RPMI7951 (cell line): ENCODE measurements around the gene COPA. TPM values are rescaled to one million over a fixed set of nuclear protein-coding genes. Genes with fewer than 3 reads are reported as not detected.

Experiments
- DNase-seq: peaks from one replicate; pipeline ENCODE4 v3.0.0-alpha.2; 2012; ENCODE audit warnings: low read depth
- total RNA-seq: library from RNA; depleted of rRNA; stranded (reverse); fragments of >200 nt; shearing (Covaris generic); gene quantifications from 2 replicates; pipeline ENCODE4 v1.2.3, GENCODE V29; 2014

COPA gene
- total RNA-seq, 1 experiment from 2014 or later, result 140 TPM

- DNase-seq, result no peak
Measured at GRCh38 chr1:160363010-160363409, 20.0 kb upstream of the COPA start.

DNA sequence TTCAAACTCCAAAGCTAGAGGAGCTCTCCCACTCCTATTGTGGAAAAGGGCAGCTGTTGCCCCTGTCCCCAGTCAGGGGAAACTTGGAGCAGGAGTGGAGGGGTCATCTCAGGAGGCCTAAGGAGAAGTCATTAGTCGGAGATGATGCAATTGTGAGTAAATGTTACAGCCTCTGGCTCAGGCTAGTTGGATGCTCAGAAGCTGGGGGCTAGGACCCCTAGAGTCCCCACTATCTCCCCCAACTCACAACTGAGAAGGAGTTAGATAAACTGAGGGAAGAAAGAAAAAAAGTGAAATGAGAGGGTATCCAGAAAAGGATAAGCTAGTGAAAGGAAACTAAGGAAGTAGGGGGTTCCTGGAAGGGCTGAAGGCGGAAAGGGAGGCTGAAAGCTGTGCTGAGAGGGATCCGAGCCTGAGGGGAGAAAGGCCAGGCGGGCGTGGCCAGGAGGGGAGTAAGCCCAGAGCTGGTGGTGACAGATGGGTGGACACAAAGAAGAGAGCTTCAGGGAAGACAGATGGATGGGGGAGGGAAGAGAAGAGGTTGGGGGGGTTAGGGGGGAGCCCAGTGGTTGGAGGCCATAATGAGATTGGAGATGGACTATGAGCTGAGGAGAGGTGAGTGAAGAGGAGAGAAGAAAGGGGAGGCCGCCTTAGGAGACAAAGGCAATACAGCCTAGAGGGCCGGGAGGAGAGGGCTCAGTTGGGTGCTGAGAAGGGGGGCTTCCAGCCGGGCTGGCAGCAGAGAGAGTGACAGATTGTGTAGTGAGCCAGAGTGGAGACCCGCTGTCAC lies 19.3 kb upstream of the COPA start:
- DNase-seq, result no peak

- no peak for DNase-seq
Measured at GRCh38 chr1:160361814-160362167, 18.7 kb upstream of the COPA start.

- no peak for DNase-seq
Measured at GRCh38 chr1:160361199-160361598, 18.1 kb upstream of the COPA start.

DNA sequence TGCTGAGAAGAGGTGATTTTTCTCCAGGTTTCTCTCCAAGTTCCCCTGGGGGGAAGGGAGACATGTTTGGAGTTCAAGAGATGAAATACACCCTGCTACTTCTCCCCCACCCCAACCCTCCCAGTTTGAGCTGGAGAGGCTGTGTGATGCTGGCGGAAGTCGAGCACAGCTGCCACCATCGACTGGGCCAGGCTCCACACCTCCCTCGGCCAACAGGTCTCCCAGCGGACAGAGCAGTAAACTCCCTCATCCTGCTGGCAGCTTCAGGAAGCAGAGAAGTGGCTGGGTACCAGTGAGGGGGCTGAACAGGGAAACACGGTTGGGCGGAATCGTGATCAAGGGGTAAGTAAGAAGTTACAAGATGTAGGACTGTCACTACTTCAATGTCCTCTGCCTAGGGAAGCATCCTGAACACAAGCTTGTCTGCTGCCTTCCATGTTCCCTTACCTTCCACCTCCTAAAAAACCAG lies 17.2 kb upstream of the COPA start:
- DNase-seq, result no peak

DNA sequence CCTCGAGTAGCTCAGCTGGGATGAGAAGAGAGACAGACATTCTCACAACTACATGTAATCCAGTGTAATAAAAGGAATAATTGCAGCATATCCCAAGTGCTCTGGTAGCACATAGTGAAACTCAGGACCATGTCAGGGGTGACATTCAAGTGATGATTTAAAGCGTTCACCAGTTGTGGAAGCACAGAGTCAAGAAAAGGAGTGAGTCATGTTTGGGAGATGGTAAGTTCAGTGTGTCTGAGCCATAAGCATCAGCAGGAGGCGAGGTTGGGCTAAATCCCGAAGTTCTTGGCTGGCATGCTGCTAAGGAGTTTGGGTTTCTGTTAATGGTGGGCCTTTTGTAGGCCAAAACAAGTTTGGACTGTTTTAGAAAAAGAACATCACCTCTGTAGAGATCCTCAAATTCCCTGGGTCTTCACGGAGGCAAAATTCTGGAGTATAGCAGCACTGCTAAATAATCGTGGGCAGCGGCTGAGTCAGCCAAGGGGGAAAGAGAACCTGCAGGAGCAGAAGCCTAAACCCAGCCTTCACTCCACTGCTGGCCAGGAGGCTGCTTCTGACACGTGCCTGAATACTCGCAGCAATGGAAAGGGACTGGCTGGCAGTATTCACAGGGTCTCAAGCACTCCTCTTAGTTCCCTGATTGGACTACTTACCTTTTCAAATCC lies 16.6 kb upstream of the COPA start:
- DNase-seq, result no peak

DNA sequence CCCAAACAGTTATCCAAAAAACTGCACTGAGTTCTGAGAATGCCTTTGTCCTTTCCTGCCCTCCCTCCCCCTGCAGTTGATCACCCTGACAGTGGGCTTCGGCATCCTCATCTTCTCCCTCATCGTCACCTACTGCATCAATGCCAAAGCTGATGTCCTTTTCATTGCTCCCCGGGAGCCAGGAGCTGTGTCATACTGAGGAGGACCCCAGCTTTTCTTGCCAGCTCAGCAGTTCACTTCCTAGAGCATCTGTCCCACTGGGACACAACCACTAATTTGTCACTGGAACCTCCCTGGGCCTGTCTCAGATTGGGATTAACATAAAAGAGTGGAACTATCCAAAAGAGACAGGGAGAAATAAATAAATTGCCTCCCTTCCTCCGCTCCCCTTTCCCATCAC lies 15.0 kb upstream of the COPA start:
- no peak for DNase-seq

GRCh38 chr1:160357286-160358002 lies 14.4 kb upstream of the COPA start:
- DNase-seq, result no peak

DNA sequence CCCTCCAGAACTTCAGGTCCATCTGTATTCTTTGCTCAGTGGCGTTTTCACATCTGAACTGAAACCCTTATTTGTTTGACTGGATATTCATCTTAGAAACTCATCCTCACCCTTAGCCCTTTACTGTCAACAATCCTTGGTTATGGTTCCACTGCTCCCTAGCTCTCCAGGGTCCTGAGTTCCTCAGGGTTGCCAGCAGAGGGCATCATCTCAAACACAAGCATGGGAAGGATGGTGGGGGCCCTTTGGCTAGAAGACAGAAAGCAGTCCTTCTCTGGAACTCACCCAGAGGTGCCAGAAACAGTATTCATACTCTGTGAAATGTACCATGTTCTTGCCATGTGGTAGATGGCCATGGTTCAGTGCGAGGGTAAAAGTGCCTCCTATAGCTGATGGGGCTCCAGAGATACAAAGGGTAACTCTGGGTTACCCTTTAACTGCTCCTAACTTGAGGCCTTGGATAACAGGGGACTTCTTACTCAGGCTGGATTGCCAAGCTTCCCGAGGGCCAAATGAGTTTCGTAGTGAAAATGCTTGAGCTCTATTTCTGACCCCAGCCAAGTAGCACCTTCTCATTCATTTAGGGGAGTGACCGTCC lies 11.4 kb upstream of the COPA start:
- no peak for DNase-seq

- DNase-seq, result no peak
Measured at GRCh38 chr1:160353223-160353622, 10.2 kb upstream of the COPA start.

DNA sequence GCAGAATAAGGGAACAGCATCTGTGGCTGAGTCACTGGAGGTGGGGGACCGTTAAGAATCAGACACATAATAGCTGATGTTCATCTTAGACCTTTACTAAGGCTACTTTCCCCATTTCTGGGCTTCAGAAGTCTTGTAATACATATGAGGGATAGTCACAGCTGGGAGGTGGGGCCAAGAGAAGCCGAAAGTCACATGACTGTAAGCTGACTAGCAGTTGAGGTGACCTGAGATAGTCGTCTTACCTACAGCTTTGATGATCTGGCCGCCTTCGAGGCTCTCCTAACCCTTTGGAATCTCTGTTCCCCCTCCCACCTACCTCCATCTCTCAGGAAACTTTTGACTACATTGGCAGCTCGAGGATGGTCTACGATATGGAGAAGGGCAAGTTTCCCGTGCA lies 9.5 kb upstream of the COPA start:
- DNase-seq, result no peak

- DNase-seq, result no peak
Measured at GRCh38 chr1:160351629-160352028, 8.6 kb upstream of the COPA start.

GRCh38 chr1:160346958-160347357 lies 3.9 kb upstream of the COPA start:
- DNase-seq, result no peak

DNA sequence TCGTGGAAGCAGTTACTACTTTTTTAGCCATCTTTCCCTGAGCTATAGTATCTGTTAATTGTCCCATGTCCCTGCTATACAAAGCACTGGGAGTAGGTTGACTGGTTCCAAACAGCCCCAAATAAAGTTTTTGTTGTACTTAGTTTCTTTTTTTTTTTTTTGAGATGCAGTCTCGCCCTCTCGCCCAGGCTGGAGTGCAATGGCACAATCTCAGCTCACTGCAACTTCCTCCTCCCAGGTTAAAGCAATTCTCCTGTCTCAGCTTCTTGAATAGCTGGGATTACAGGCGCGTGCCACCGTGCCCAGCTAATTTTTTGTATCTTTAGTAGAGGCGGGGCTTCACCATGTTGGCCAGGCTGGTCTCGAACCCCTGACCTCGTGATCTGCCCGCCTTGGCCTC lies 3.4 kb upstream of the COPA start:
- no peak for DNase-seq

- DNase-seq, result no peak
Measured at GRCh38 chr1:160344936-160345335, 1.9 kb upstream of the COPA start.

DNA sequence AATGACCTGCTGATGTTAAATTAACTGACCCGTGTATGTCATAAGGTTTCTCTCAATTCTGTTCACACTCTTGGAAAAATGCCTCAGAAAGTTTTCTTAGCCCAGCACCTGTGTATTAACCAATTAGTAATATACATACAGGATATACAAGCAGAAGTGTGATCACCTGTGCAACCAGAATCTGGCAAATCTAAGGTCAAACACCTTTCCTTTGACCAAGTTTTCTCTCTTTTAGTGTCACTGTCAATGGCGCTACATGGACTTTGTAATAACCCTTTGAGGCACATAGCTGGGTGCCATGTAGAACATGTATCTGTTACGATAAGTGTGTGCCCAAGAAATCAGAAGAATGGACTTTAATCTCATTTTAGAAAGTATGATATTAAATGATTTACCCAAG lies 1.2 kb upstream of the COPA start:
- no peak for DNase-seq

GRCh38 chr1:160342526-160342925 lies 524 bp downstream of the COPA start:
- no peak for DNase-seq

DNA sequence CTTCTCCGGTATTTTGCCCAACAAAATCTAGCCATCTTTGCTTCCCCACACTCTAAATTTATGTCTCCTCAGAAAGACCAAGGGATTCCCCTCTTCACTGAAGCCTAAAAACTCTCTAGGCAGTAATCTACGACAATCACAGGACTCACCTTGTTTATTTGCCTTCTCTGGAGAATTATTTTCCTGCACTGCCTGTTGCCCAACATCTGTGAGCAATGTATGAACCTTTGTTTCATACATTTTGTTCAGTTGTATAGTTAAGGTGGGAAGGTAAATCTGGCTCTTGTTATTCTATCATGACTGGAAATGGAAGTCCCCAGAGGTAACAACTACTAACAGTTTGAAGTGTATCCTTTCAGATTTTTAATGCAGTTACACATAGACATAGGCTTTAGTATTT lies 2.2 kb downstream of the COPA start:
- no peak for DNase-seq

GRCh38 chr1:160340146-160340545 lies 2.9 kb downstream of the COPA start:
- DNase-seq, result no peak

- DNase-seq, result no peak
Measured at GRCh38 chr1:160338580-160338979, 4.5 kb downstream of the COPA start.

DNA sequence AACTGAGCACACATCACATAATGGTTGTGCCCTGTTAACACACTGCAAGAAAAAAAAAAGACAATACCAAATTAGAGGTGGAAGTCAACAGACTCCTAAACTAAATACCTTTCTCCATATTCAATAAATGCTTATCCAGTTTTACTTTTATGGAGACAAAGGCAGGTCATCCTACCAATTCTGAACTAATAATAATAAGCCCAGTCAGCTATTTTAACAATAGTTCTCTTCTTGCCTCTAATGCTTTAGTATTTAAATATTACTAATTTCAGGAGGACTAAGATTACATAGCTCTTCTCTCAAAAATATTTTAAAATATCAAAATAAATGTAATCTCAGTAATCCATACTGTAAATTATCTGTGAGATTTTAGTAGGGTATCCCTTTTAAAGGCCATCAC lies 10.5 kb downstream of the COPA start:
- no peak for DNase-seq

GRCh38 chr1:160330119-160330518 lies 12.9 kb downstream of the COPA start:
- DNase-seq, result no peak

DNA sequence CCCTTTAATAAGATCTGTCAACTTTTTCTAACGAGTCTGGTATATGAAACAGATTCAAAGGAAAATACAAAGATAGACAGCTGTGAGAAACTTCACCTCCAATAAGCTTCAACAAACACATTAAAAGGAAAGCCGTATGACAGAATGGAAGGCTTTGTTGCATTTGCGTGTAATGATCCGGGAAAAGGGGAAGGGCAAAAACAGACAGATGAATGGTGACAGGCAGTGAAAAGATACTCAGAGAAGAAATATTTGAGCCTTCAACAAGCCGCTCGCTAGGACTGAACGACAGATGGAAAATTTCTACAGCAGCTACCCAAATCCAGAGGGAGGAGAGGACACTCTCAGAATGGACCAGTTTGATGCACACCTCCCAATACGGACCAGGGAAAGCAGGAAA lies 14.9 kb downstream of the COPA start:
- DNase-seq, result no peak
